Esophagus squamous epithelium (tissue), 5 donors: ENCODE results near the gene KIF6. TPM values are rescaled to one million over a fixed set of nuclear protein-coding genes. Genes with fewer than 3 reads are reported as not detected.

Experiments used
- DNase-seq: peaks from one replicate; lab custom pipeline; 2025; lab: John Stamatoyannopoulos, UW
- H3K27ac ChIP-seq, 4 donors: fragments of 200-600 bp; sonication (generic); one replicate each; pipeline ENCODE4 v1.5.1; 2016 to 2019; ENCODE audit warnings: mild to moderate bottlenecking in 1 of 4
- H3K27me3 ChIP-seq, 4 donors: fragments of 200-600 bp; sonication (generic); 1 replicate in 3 of 4; 2 replicates in 1 of 4; pipeline versions ENCODE4 v1.5.1 to v1.6.0; 2017 to 2021; ENCODE audit warnings: antibody characterized with exemption in 1 of 4
- H3K36me3 ChIP-seq, 3 donors: fragments of 200-600 bp; sonication (generic); one replicate each; pipeline ENCODE4 v1.5.1; 2016 to 2019
- H3K4me1 ChIP-seq, 3 donors: fragments of 200-600 bp; sonication (generic); one replicate each; pipeline ENCODE4 v1.5.1; 2017 to 2019
- H3K4me3 ChIP-seq, 4 donors: fragments of 200-600 bp; sonication (generic); 1 replicate in 3 of 4; 2 replicates in 1 of 4; pipeline ENCODE4 v1.5.1; 2016 to 2019; ENCODE audit warnings: mild to moderate bottlenecking in 2 of 4, moderate library complexity in 1 of 4
- H3K9me3 ChIP-seq, 3 donors: fragments of 200-600 bp; sonication (generic); one replicate each; pipeline ENCODE4 v1.5.1; 2016 to 2019
- CTCF ChIP-seq, 6 experiments: fragments of 450-650 bp in 4 of 6; fragments of 200-600 bp in 2 of 6; sonication (generic) in 2 of 6; IDR thresholded peaks; one replicate each; pipeline ENCODE4 v1.5.1; 2016 to 2019; ENCODE audit warnings: antibody characterized with exemption in 6 of 6, mild to moderate bottlenecking in 4 of 6, moderate library complexity in 4 of 6
- POLR2A ChIP-seq, 4 donors: fragments of 450-650 bp; IDR thresholded peaks; one replicate each; pipeline ENCODE4 v1.6.1; 2017; ENCODE audit warnings: antibody characterized with exemption in 4 of 4, mild to moderate bottlenecking in 4 of 4, moderate library complexity in 3 of 4
- WGBS, 2 donors: methylation state at CpG; one replicate each; pipeline ENCODE4 v1.1.5; 2018; 5-methylcytosine and 5-hydroxymethylcytosine counted together
- intact Hi-C: fragments of 100-400 bp; cut with DNase I; formaldehyde crosslinking; loops from one replicate; pipeline ENCODE4 v1.15.0; 2022
- total RNA-seq, 4 donors: library from RNA; depleted of rRNA; stranded (reverse); fragments of >200 nt; gene quantifications; one replicate each; pipeline ENCODE4 v1.1.0, GENCODE V29; 2016
- donor health status: DM: yes; HTN: yes; CAD: no.

The KIF6 gene
- total RNA-seq, 4 donors from 2014 or later: 0.19 TPM; not detected in 3

GRCh38 chr6:39563566-39564311 lies 161.5 kb downstream of the KIF6 start:
- no peak overlapping the region for H3K27ac ChIP-seq

GRCh38 chr6:39561536-39562266 lies 163.5 kb downstream of the KIF6 start:
- H3K9me3 ChIP-seq: no peaks in the 10 kb centered on the region
- TF ChIP-seq POLR2A (IDR thresholded peaks at IDR 0.05): no peak
- no peak for TF ChIP-seq CTCF (IDR thresholded peaks at IDR 0.05)
- H3K4me3 ChIP-seq: no peak overlapping the region
- H3K36me3 ChIP-seq: no peaks in the 10 kb centered on the region
- intact Hi-C loops: no loop called here
- H3K4me1 ChIP-seq: no peaks in the 10 kb centered on the region
- no peaks in the 10 kb centered on the region for H3K27me3 ChIP-seq
- 40 to 84% methylated on average over 5 of the region's 5 CpGs for WGBS, 2 donors
- H3K27ac ChIP-seq: peak overlapping the region in 1 of 4 donors; percentile 58
- no peak for DNase-seq

More at GRCh38 chr6:39563566-39564311, 161.5 kb downstream of the KIF6 start:
- intact Hi-C loops: no loop called here
- WGBS, 2 donors: 47 to 70% methylated on average over 3 of the region's 3 CpGs
- DNase-seq: no peak
- H3K36me3 ChIP-seq: no peaks in the 10 kb centered on the region
- TF ChIP-seq CTCF (IDR thresholded peaks at IDR 0.05) (no peak), POLR2A (IDR thresholded peaks at IDR 0.05) (no peak)
- no peaks in the 10 kb centered on the region for H3K27me3 ChIP-seq
- H3K4me1 ChIP-seq: no peaks in the 10 kb centered on the region
- no peaks in the 10 kb centered on the region for H3K9me3 ChIP-seq
- H3K4me3 ChIP-seq: no peak overlapping the region

GRCh38 chr6:39560915-39561314 lies 164.3 kb downstream of the KIF6 start:
- TF ChIP-seq CTCF (IDR thresholded peaks at IDR 0.05): no peak
- TF ChIP-seq POLR2A (IDR thresholded peaks at IDR 0.05): no peak
- Histone ChIP-seq H3K27ac (no peak overlapping the region), H3K4me1 (no peaks in the 10 kb centered on the region), H3K4me3 (no peak overlapping the region), H3K36me3 (no peaks in the 10 kb centered on the region), H3K27me3 (no peaks in the 10 kb centered on the region), H3K9me3 (no peaks in the 10 kb centered on the region)
- intact Hi-C loops: no loop called here
- DNase-seq: no peak

- Histone ChIP-seq H3K9me3 (no peaks in the 10 kb centered on the region), H3K4me1 (no peaks in the 10 kb centered on the region), H3K27me3 (no peaks in the 10 kb centered on the region), H3K27ac (no peak overlapping the region), H3K4me3 (no peak overlapping the region), H3K36me3 (no peaks in the 10 kb centered on the region)
- TF ChIP-seq POLR2A (IDR thresholded peaks at IDR 0.05) (no peak), CTCF (IDR thresholded peaks at IDR 0.05) (no peak)
- no peak for DNase-seq
- intact Hi-C loops: no loop called here
Measured at GRCh38 chr6:39558591-39559190, 166.5 kb downstream of the KIF6 start.

- Histone ChIP-seq H3K4me1 (no peaks in the 10 kb centered on the region), H3K9me3 (no peaks in the 10 kb centered on the region), H3K27me3 (no peaks in the 10 kb centered on the region), H3K36me3 (no peaks in the 10 kb centered on the region), H3K4me3 (no peak overlapping the region), H3K27ac (no peak overlapping the region)
- 35 to 36% methylated on average over 1 of the region's 1 CpG for WGBS, 2 donors
- DNase-seq: no peak
- TF ChIP-seq CTCF (IDR thresholded peaks at IDR 0.05): no peak
- no peak for TF ChIP-seq POLR2A (IDR thresholded peaks at IDR 0.05)
- intact Hi-C loops: no loop called here
Measured at GRCh38 chr6:39558079-39558478, 167.1 kb downstream of the KIF6 start.
